COLO829 (cell line): ENCODE results near the gene TAPT1.

Experiments
- DNase-seq: peaks from one replicate; pipeline ENCODE4 v3.0.0; 2012; ENCODE audit warnings: low spot score

Gene TAPT1

GRCh38 chr4:16131293-16131692 lies 95.0 kb downstream of the TAPT1 start:
- no peak for DNase-seq

DNA sequence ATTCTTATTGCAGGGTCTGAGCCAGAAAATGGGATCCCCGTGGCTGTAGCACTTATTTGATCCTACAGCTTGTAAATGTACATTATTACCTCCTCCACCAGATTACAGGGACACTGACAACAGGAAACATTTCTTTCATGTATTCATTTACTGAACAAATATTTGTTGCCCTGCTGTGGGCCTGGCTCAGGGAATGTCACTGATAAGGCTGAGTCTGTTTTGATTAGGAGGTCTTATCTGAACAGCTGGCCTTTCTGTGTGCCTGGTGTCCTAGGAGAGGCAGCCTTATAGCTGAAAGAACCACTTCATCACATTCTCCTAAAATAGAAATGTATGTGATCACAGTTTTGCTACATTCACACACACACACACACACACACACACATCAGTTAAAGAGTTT lies 96.9 kb downstream of the TAPT1 start:
- no peak for DNase-seq

DNA sequence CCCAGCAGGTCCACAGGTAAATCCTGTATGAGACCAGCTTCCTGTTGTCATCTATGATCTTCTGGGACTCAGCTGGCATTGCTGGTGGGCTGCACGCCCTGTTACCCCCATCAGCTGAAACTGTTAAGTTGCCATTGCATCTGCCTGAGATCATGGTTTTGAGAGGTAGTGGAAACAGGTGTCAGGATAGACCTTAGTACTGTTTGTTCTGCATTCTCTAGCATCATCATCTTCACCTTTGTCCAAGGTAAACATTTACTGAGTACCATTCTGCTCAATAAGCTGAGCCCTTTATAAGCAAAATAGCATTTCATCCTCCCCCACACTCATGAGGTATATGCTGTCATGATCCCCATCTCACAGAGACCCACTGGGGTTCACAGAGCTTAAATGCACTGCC lies 99.6 kb downstream of the TAPT1 start:
- no peak for DNase-seq

- DNase-seq: no peak
Observed at GRCh38 chr4:16125571-16126445, 100.5 kb downstream of the TAPT1 start.

GRCh38 chr4:16124232-16124631 lies 102.0 kb downstream of the TAPT1 start:
- no peak for DNase-seq

DNA sequence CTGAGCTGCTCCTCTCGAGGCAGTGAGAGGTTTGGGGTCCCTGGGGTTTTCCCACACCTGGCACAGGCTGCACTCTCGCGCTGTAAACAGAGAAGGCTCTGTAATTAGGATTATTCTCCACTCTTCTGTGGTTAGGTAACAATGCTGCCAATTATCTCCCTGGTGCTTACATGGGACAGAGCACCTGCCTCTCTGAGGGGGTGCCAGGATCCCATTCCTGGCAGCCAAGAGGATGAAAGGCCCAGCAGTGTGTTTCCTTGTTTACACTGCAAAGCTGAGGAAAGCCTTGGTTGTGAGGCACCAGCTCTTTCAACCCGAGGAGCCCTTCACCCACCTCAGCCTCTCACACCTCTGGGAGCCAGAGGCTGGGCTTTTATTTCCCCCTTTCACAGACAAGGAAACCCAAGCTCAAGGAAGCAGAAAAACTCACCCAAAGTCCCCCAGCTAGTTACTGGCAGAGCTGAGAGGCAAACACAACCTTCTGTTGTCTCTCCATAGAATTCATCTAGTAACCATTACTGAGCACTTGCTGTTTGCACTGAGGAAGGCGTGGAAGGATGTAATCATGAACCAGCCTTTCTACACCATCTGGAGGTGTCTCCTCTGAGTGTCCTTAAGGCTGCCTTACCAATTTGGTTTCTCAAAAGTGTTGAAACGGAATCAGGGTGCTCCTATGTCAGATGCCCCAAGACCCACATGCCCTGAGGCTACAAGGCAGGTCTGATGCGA lies 102.8 kb downstream of the TAPT1 start:
- no peak for DNase-seq

DNA sequence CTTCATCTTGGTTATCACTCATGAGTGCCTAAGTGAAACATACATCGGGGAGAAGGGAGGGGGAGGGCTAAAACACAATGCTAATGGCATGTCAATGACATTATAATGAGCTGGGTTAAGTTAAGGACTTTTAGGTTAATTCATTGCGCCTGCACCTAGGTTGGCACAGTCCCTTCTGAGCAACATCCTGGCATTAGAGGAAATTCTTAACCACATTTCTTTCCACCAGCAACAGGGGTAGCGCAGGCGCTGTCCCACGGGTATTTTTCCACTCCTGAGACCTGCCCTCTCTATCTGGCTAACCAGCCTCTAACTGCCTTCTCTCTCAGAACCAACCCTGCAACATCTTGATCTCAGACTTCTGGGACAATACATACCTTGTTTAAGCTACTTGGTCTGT lies 103.5 kb downstream of the TAPT1 start:
- no peak for DNase-seq

DNA sequence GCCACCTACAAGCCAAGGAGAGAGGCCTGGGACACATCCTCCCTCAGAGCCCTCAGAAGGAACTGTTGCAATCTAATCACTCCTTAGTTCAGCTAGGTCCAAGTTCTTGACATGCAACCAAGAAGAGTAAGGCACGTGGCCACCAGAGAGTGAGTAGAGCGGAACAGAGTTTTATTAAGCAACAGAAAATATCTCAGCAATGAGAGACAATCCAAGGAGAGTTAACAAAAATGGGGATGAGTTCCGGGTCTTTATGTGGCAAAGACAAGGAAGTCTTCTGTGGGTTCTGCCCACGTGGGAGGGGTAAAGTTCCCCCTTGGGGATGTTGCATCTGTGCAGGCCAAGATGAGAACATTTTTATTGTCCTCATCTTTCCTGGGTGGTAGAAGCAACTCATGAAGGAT lies 104.0 kb downstream of the TAPT1 start:
- no peak for DNase-seq

DNA sequence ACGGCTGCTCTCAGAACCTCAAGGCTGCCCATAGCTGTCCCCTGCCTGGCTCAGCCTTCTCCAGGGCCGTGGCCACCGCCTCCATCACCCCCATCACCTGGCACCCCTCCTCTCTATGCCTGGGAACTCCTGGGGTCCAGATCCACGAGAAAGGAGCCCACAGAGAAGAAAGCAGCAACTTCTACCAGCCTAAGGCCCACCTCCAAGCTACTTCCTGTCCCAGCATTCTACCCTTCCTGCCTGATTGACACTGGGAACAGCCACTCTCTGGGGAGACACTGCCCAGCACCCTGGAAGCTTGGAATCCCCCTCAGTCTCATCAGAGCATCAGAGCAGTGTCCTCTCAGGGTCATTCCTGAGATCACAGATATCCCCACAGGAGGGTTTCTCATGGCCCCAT lies 105.6 kb downstream of the TAPT1 start:
- DNase-seq: no peak

GRCh38 chr4:16119981-16120380 lies 106.3 kb downstream of the TAPT1 start:
- no peak for DNase-seq

GRCh38 chr4:16118090-16118489 lies 108.2 kb downstream of the TAPT1 start:
- no peak for DNase-seq

DNA sequence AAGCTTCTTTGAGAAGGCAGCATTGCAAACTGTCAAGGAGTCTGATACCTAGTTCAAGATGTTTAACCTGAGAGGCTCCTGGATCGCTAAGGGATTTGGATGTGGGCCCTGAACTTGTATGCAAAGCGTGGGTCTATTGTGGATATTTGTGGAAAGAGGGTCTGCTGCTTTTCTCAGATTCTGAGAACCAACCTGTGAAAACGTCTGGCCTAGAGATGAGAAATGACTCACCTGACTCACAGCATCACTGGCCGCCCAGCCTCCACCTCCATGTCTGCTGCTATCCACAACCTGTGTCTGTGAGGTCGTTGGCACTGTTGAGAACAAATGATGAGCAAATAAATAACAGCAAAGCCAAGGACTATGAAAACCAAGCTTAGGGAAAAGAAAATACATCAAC lies 109.1 kb downstream of the TAPT1 start:
- DNase-seq: no peak

DNA sequence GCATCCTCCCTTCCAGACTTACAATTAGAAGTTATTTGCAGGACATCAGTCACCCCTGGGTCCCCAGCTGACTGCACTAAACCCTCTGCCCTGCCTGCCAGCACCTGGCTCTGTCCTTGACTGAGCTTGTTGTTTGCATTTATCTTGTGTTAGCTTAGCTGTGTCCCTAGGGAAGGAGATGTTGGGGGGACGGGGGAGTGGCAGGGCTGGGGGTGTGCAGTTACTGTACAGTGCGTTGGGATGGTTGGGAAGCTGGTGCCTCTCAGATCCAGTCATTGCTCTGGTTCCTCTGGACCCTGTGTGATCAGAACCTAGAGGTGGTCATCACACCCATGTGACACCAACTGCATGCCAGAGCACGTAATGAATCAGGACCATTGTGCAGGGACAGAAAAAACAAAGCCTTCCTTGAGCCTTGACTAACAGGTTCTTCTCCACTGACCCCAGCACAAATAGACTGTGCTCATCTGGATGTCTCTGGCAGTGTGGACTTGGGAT lies 109.7 kb downstream of the TAPT1 start:
- no peak for DNase-seq

DNA sequence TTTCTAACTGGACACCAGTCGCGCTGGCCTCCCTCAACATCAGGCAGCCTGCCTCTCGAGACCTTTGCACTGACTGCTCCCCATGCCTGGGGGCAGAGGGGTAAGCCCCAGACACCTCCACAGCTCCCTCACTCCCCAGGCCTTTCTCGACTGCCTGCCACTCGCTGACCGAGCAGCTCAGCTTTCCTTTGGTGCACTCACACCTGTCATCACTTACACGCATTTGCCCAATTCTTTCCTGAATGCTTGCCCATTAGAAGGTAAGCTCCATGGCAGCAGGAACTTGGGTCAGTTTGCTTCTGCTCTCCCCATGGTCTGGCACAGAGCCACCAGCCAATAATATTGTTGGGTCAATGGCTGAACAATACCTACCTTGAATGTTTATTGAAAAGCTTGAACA lies 110.3 kb downstream of the TAPT1 start:
- DNase-seq: no peak

- DNase-seq: no peak
Observed at GRCh38 chr4:16114546-16114945, 111.7 kb downstream of the TAPT1 start.

GRCh38 chr4:16113741-16114140 lies 112.5 kb downstream of the TAPT1 start:
- DNase-seq: no peak

- no peak for DNase-seq
Observed at GRCh38 chr4:16111533-16111932, 114.7 kb downstream of the TAPT1 start.

GRCh38 chr4:16110661-16111290 lies 115.5 kb downstream of the TAPT1 start:
- no peak for DNase-seq
